Breast epithelium (tissue), 4 donors: ENCODE measurements around the gene NEU4. TPM values are rescaled to one million over a fixed set of nuclear protein-coding genes. Genes with fewer than 3 reads are reported as not detected.
"Not testable (repeated sequence)": the region's sequence is repeated elsewhere in the genome, so short reads cannot be mapped to it uniquely, and the experiment has no call there.

ENCODE experiments used
- DNase-seq, 2 donors: peaks; one replicate each; pipeline ENCODE4 v3.0.0-alpha.2; 2019; ENCODE audit warnings: low spot score in 2 of 2
- H3K27ac ChIP-seq, 2 donors: fragments of 200-600 bp; sonication (generic) in 1 of 2; one replicate each; pipeline ENCODE4 v1.5.1; 2016 to 2019; ENCODE audit warnings: mild to moderate bottlenecking in 1 of 2
- H3K27me3 ChIP-seq, 2 donors: fragments of 200-600 bp; sonication (generic) in 1 of 2; one replicate each; pipeline versions ENCODE4 v1.5.1 to v1.6.0; 2017 to 2019; ENCODE audit warnings: control low read depth in 1 of 2, mild to moderate bottlenecking in 1 of 2
- H3K36me3 ChIP-seq: fragments of 200-600 bp; one replicate; pipeline ENCODE4 v1.5.1; 2019
- H3K4me1 ChIP-seq, 2 donors: fragments of 200-600 bp; sonication (generic); one replicate each; pipeline ENCODE4 v1.5.1; 2016 to 2019; ENCODE audit warnings: control low read depth in 1 of 2
- H3K4me3 ChIP-seq, 3 donors: fragments of 200-600 bp; sonication (generic); 1 replicate in 2 of 3; 2 replicates in 1 of 3; pipeline ENCODE4 v1.5.1; 2016 to 2019; ENCODE audit warnings: mild to moderate bottlenecking in 3 of 3, moderate library complexity in 2 of 3
- H3K9me3 ChIP-seq, 2 donors: fragments of 200-600 bp; sonication (generic) in 1 of 2; one replicate each; pipeline ENCODE4 v1.5.1; 2016 to 2019; ENCODE audit warnings: control low read depth in 1 of 2
- CTCF ChIP-seq, 3 donors: fragments of 450-650 bp; IDR thresholded peaks; one replicate each; pipeline ENCODE4 v1.5.1; 2016 to 2017; ENCODE audit warnings: antibody characterized with exemption in 3 of 3, mild to moderate bottlenecking in 3 of 3, moderate library complexity in 3 of 3
- POLR2A ChIP-seq: fragments of 450-650 bp; IDR thresholded peaks from one replicate; pipeline ENCODE4 v1.6.1; 2016; ENCODE audit warnings: antibody characterized with exemption, mild to moderate bottlenecking, moderate library complexity
- POLR2AphosphoS5 ChIP-seq, 3 donors: sonication (generic); formaldehyde crosslinking; IDR thresholded peaks; one replicate each; pipeline ENCODE4 v1.6.1; 2017; ENCODE audit warnings: antibody characterized with exemption in 3 of 3
- intact Hi-C: fragments of 100-400 bp; cut with DNase I; formaldehyde crosslinking; loops from one replicate; pipeline ENCODE4 v1.15.1; 2023; ENCODE audit warnings: low total_unique reads
- total RNA-seq, 3 donors: library from RNA; depleted of rRNA; stranded (reverse); fragments of >200 nt; gene quantifications; one replicate each; pipeline ENCODE4 v1.1.0, GENCODE V29; 2016

The NEU4 gene
- total RNA-seq, 3 donors from 2014 or later: 0.33 to 3.0 (median 0.44) TPM

GRCh38 chr2:241822264-241822623 is 13.3 kb downstream of the NEU4 start:
- H3K36me3 ChIP-seq: no peaks in the 10 kb centered on the region
- TF ChIP-seq POLR2AphosphoS5 (IDR thresholded peaks at IDR 0.05): no peak
- TF ChIP-seq CTCF (IDR thresholded peaks at IDR 0.05): no peak
- no peak for TF ChIP-seq POLR2A
- no peaks in the 10 kb centered on the region for H3K4me1 ChIP-seq
- peaks cover 7 to 9% of the 10 kb centered on the region in 2 donors for H3K9me3 ChIP-seq
- H3K27ac ChIP-seq: no peak overlapping the region
- peaks cover 0 to 15% of the 10 kb centered on the region in 2 donors for H3K27me3 ChIP-seq
- H3K4me3 ChIP-seq: no peak overlapping the region
- intact Hi-C loops: no loop called here
- no peak for DNase-seq

GRCh38 chr2:241823531-241824437 is 14.8 kb downstream of the NEU4 start:
- H3K4me3 ChIP-seq, H3K27ac ChIP-seq, H3K4me1 ChIP-seq, DNase-seq, H3K27me3 ChIP-seq, intact Hi-C loops, H3K36me3 ChIP-seq: not testable (repeated sequence)
- peaks cover 7 to 12% of the 10 kb centered on the region in 2 donors for H3K9me3 ChIP-seq

GRCh38 chr2:241827394-241827793 is 18.4 kb downstream of the NEU4 start:
- intact Hi-C loops: no loop called here

GRCh38 chr2:241833101-241833663 is 24.2 kb downstream of the NEU4 start:
- no peak overlapping the region for H3K4me3 ChIP-seq
- TF ChIP-seq CTCF (IDR thresholded peaks at IDR 0.05): no peak
- no peak for TF ChIP-seq POLR2AphosphoS5 (IDR thresholded peaks at IDR 0.05)
- no peak for TF ChIP-seq POLR2A

More at GRCh38 chr2:241827394-241827793, 18.4 kb downstream of the NEU4 start:
- TF ChIP-seq CTCF (IDR thresholded peaks at IDR 0.05): no peak
- TF ChIP-seq POLR2AphosphoS5 (IDR thresholded peaks at IDR 0.05): no peak
- Histone ChIP-seq H3K4me1 (no peaks in the 10 kb centered on the region), H3K36me3 (no peaks in the 10 kb centered on the region), H3K4me3 (no peak overlapping the region), H3K9me3 (peaks cover 7 to 12% of the 10 kb centered on the region in 2 donors), H3K27me3 (no peaks in the 10 kb centered on the region), H3K27ac (no peak overlapping the region)
- DNase-seq: no peak

GRCh38 chr2:241833756-241834526 is 24.9 kb downstream of the NEU4 start:
- H3K36me3 ChIP-seq, intact Hi-C loops, H3K27ac ChIP-seq, H3K9me3 ChIP-seq, H3K4me1 ChIP-seq, H3K27me3 ChIP-seq, H3K4me3 ChIP-seq: not testable (repeated sequence)
- DNase-seq: peak in 1 of 2 donors; percentile 38

More at GRCh38 chr2:241833101-241833663, 24.2 kb downstream of the NEU4 start:
- Histone ChIP-seq H3K27me3 (no peaks in the 10 kb centered on the region), H3K9me3 (no peaks in the 10 kb centered on the region), H3K27ac (no peak overlapping the region), H3K36me3 (no peaks in the 10 kb centered on the region), H3K4me1 (no peaks in the 10 kb centered on the region)
- intact Hi-C loops: no loop called here
- peak in 1 of 2 donors; percentile 28 for DNase-seq
